Neuron (in vitro differentiated cells): Measurements from ENCODE around the gene PTCH2.
"Not testable (repeated sequence)": the region's sequence is repeated elsewhere in the genome, so short reads cannot be mapped to it uniquely, and the experiment has no call there.

ENCODE experiments used
- H2AFZ ChIP-seq: one replicate; pipeline ENCODE4 v1.6.1; 2013; ENCODE audit warnings: low read depth, mild to moderate bottlenecking, inconsistent platforms, low read length, moderate library complexity
- H3K27me3 ChIP-seq: one replicate; pipeline ENCODE4 v1.6.1; 2013; ENCODE audit warnings: low read length; ENCODE audit not compliant: insufficient read depth
- H3K36me3 ChIP-seq: one replicate; pipeline ENCODE4 v1.6.1; 2013; ENCODE audit warnings: low read length; ENCODE audit not compliant: insufficient read depth
- H3K4me1 ChIP-seq: one replicate; pipeline ENCODE4 v1.6.1; 2013; ENCODE audit warnings: low read length; ENCODE audit not compliant: insufficient read depth
- H3K4me3 ChIP-seq: 2 replicates; pipeline ENCODE4 v1.5.1; 2013; ENCODE audit warnings: mild to moderate bottlenecking, low read length, moderate library complexity
- H3K9me3 ChIP-seq: one replicate; pipeline ENCODE4 v1.6.1; 2013; ENCODE audit warnings: low read length

PTCH2 gene

GRCh38 chr1:44799770-44800584, 43.1 kb downstream of the PTCH2 start, which contains the start of gene PLK3:
PLK3 (plus strand) TSS chr1:44800377; CDS start chr1:44800464, 87 bp downstream.
- Histone ChIP-seq H3K9me3 (no peaks in the 10 kb centered on the region), H3K4me1 (peaks cover 27% of the 10 kb centered on the region)

DNA sequence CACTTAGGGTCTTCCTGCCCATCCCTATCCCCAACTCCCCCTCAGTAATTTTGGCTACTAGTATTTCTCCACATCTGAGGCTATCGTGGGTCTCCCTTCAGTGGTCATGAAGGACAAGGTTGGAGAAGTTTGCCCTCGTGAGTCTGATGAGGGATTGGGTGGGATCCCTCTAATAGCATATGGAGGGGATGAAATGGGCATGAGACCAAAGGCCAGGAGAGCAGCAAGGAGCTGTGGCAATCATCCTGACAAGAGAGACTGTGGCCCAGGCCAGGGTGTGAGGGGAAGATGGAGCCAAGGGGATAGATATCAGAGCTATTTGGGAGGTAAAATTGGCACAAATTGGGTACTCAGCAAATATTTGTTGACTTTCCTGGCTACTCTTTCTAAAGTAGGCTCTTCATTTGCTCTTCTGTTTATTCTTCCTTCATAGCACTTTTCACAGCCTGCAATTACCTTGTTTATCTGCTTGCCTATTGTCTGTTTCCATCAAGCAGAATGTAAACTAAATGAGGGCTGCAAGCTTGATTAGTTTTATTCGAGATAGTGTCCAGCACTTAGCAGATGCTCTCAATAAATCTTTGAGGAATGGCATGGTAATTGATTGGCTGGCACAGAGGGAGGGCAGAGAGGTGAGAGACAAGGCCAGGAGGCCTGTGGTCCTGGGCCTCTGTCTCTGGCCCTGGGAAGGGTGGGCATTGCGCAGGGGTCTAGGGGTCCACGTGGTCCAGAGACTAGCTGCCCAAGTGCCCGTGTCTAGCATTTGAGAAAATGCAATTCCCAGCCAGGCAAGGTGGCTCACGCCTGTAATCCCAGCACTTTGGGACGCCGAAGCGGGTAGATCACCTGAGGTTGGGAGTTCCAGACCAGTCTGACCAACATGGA, 44.3 kb downstream of the PTCH2 start:
- H2AFZ ChIP-seq, result no peak overlapping the region
- no peak overlapping the region for H3K4me3 ChIP-seq
- peaks cover 25% of the 10 kb centered on the region for H3K4me1 ChIP-seq
- H3K9me3 ChIP-seq, result no peaks in the 10 kb centered on the region
- H3K36me3 ChIP-seq, result peaks cover 6% of the 10 kb centered on the region
- no peaks in the 10 kb centered on the region for H3K27me3 ChIP-seq

More at GRCh38 chr1:44799770-44800584, 43.1 kb downstream of the PTCH2 start, which contains the start of gene PLK3:
- Histone ChIP-seq H2AFZ (peak within 1 kb of the TSS; percentile 77), H3K36me3 (peaks cover 17% of the 10 kb centered on the region), H3K4me3 (peak within 1 kb of the TSS; percentile 70), H3K27me3 (no peaks in the 10 kb centered on the region)

DNA sequence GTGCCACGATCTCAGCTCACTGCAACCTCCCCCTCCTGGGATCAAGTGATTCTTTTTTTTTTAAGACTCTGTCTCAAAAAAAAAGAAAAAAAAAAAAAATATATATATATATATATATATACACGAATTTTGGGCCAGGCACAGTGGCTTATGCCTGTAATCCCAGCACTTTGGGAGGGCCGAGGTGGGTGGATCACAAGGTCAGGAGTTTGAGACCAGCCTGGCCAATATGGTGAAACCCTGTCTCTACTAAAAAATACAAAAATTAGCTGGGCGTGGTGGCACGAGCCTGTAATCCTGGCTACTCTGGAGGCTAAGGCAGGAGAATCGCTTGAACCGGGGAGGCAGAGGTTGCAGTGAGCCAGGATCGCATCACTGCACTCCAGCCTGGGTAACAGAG, 45.2 kb downstream of the PTCH2 start:
- not testable (repeated sequence) for H2AFZ ChIP-seq, H3K9me3 ChIP-seq, H3K27me3 ChIP-seq, H3K4me3 ChIP-seq, H3K36me3 ChIP-seq
- peaks cover 17% of the 10 kb centered on the region for H3K4me1 ChIP-seq

- Histone ChIP-seq H3K9me3 (no peaks in the 10 kb centered on the region), H3K27me3 (peaks cover 4% of the 10 kb centered on the region), H2AFZ (no peak overlapping the region), H3K4me3 (no peak overlapping the region), H3K4me1 (peaks cover 5% of the 10 kb centered on the region), H3K36me3 (no peaks in the 10 kb centered on the region)
Observed at GRCh38 chr1:44792736-44793502, 50.1 kb downstream of the PTCH2 start.

- Histone ChIP-seq H2AFZ (no peak overlapping the region), H3K36me3 (no peaks in the 10 kb centered on the region), H3K4me3 (no peak overlapping the region), H3K9me3 (no peaks in the 10 kb centered on the region), H3K27me3 (peaks cover 6% of the 10 kb centered on the region), H3K4me1 (peaks cover 5% of the 10 kb centered on the region)
Observed at GRCh38 chr1:44790968-44791801, 51.9 kb downstream of the PTCH2 start.

DNA sequence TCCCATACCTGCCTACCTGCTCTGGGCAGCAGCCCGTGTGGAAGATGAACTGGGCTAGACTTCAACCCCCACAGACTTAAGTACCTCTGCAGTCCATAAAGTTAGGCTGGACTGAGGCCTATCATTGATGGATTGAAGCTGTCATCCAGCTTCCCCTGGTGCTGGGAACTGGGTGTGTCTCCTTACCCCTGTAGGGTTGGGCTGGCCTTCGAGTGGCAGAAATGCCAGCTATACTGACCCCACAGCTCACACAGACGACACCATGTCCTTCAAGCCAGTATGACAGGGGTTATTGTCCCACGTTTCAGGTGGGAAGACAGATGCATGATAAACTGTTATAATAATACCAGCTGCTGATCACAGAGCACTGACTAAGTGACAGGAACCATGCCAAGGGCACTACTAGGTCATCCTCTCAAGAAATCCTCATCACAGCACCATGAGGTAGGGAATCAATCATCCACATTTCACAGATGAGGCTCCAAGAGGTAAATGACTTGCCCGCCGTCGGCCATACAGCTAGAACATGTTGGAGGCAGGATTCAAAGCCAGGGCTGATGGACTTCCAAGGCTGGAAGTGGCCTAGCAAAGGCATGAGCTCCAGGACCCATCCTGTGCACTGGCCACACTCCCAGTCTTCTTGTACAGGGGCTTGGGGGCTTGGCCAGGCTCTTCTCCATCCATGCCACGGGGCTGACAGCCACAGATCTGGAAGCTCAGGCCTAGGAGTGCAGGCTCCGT, 54.8 kb downstream of the PTCH2 start, which contains the start of gene BEST4:
Gene BEST4, minus strand, starts transcription at position 51 of the 741 bp plus-strand sequence. CDS start 465 bp downstream, outside the sequence.
- no peak within 1 kb of the TSS for H2AFZ ChIP-seq
- H3K36me3 ChIP-seq, result no peaks in the 10 kb centered on the region
- peaks cover 5% of the 10 kb centered on the region for H3K4me1 ChIP-seq
- peaks cover 10% of the 10 kb centered on the region for H3K27me3 ChIP-seq
- no peaks in the 10 kb centered on the region for H3K9me3 ChIP-seq
- no peak within 1 kb of the TSS for H3K4me3 ChIP-seq

DNA sequence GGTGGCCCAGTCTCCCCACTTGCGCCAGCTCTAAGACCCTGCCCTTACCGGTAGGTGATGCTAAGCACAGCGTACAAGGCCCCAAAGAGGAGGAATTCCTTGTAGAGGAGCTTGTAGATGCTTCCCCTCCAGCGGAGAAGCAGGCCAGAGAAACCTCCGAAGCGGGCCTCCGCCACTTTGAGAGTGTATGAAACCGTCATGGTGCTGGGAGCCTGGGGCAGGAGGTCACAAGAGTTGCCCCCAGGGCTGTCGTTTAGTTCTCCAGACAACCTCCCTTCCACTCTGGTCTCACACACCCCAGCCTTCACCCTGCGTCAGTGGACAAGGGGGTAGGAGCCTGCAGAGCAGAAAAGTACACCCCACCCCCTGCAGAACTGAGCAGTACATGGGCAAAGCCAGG, 55.5 kb downstream of the PTCH2 start:
- Histone ChIP-seq H2AFZ (no peak overlapping the region), H3K9me3 (no peaks in the 10 kb centered on the region), H3K4me1 (peaks cover 5% of the 10 kb centered on the region), H3K27me3 (peaks cover 10% of the 10 kb centered on the region), H3K4me3 (no peak overlapping the region), H3K36me3 (no peaks in the 10 kb centered on the region)

DNA sequence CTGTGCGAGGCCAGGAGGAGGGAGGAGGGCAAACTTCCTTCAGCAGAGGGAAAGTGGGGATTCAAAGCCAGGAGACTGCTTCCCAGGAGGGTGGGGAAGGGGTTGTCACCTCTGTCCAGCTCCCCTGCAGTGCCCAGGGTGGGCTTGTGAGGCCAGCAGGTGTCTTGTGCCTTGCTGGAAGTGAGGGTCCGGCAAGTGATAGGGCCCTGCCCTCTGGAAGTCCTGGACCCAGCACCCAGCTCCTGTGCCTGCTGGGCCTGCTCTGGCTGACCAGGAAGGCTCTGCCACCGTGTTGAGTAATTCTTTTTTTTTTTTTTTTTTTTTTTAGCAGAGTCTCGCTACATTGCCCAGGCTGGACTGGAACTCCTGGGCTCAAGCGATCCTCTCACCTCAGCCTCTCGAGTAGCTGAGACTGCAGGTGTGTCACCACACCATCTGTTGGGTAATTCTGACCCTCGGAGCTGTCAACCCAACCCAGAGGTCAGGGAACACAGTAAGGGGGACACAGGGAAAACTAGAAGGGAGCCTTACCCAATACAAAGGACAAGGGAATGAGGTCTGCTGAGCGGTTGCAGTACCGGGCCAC, 56.1 kb downstream of the PTCH2 start:
- Histone ChIP-seq H3K9me3 (no peaks in the 10 kb centered on the region), H2AFZ (no peak overlapping the region), H3K4me3 (no peak overlapping the region), H3K36me3 (no peaks in the 10 kb centered on the region), H3K27me3 (peaks cover 10% of the 10 kb centered on the region), H3K4me1 (peaks cover 5% of the 10 kb centered on the region)

GRCh38 chr1:44786138-44786840, 56.8 kb downstream of the PTCH2 start:
- no peaks in the 10 kb centered on the region for H3K9me3 ChIP-seq
- H3K36me3 ChIP-seq, result peaks cover under 1% of the 10 kb centered on the region
- peaks cover 10% of the 10 kb centered on the region for H3K27me3 ChIP-seq
- H3K4me3 ChIP-seq, result no peak overlapping the region
- peaks cover 5% of the 10 kb centered on the region for H3K4me1 ChIP-seq
- H2AFZ ChIP-seq, result no peak overlapping the region

GRCh38 chr1:44785501-44786137, 57.4 kb downstream of the PTCH2 start:
- no peaks in the 10 kb centered on the region for H3K9me3 ChIP-seq
- peaks cover 5% of the 10 kb centered on the region for H3K4me1 ChIP-seq
- peaks cover 5% of the 10 kb centered on the region for H3K36me3 ChIP-seq
- no peak overlapping the region for H3K4me3 ChIP-seq
- peaks cover 10% of the 10 kb centered on the region for H3K27me3 ChIP-seq
- no peak overlapping the region for H2AFZ ChIP-seq
